ENCODE results near the gene TLR5.

TLR5 gene

DNA sequence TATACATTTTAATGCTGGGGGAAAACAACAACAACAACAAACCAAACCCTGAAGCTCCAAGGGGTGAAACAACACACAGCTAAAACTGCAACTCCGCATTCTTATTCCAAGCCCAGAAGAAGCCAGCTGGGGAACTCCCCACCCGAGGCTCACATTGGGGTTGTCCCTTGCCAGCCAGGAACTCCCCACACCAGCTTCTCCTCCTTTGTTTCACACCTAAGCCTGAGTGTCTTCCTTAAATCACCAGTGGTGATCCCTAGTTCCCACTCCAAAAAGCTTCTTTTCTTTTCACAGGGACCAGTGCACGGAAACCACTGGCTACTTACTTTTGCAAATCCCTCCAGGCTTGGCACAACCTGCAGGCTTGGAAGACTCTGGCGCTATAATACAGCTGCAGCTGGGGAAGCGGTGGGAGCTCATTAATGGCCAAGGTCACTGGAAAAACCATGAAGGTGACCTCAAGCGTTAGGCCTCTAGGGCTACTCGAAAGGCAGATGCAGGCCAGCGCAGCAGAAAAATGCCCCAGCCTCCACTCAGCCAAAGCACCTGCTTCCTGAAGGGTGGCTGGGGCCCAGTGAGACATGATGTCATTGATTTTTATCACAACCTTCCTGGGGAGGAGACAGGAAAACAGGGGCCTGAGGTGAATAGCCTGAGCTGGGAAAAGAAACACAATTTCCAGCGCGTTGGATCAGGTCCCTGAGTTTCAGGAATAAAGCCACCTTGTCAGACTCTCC is 40.1 kb downstream of the TLR5 start:
- no peak for TF ChIP-seq ZFP3 (CRISPR knock-in tag; IDR thresholded peaks at IDR 0.05)
- no peak for TF ChIP-seq ZNF8 (CRISPR knock-in tag; IDR thresholded peaks at IDR 0.05)
- no peak for TF ChIP-seq TOX (CRISPR knock-in tag; IDR thresholded peaks at IDR 0.05; ENCODE audit: borderline replicate concordance)
- ATAC-seq: no peak

DNA sequence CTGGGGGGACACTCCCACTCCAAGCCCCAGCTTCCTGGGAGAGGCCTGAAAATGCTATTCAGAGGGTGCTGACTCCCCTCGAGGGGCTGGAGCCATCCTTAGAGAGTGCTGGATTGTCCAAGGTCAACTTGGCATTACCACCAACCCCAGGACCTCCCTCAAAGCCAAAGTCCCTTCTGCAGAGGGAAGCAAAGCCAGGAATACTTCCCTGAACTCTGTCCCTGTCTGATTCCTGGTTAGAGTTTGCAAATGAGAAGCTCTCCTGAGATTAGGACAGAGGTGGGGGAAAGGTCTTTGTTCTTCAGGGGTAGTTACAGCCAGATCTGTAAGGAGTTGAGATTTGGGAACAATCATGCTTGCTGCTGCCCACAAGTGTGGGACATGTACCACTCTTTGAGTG is 45.3 kb downstream of the TLR5 start:
- TF ChIP-seq ZNF8 (CRISPR knock-in tag; IDR thresholded peaks at IDR 0.05): no peak
- TF ChIP-seq TCF4 (CRISPR knock-in tag; IDR thresholded peaks at IDR 0.05; ENCODE audit: borderline replicate concordance): no peak
- TF ChIP-seq, protein P1, sequence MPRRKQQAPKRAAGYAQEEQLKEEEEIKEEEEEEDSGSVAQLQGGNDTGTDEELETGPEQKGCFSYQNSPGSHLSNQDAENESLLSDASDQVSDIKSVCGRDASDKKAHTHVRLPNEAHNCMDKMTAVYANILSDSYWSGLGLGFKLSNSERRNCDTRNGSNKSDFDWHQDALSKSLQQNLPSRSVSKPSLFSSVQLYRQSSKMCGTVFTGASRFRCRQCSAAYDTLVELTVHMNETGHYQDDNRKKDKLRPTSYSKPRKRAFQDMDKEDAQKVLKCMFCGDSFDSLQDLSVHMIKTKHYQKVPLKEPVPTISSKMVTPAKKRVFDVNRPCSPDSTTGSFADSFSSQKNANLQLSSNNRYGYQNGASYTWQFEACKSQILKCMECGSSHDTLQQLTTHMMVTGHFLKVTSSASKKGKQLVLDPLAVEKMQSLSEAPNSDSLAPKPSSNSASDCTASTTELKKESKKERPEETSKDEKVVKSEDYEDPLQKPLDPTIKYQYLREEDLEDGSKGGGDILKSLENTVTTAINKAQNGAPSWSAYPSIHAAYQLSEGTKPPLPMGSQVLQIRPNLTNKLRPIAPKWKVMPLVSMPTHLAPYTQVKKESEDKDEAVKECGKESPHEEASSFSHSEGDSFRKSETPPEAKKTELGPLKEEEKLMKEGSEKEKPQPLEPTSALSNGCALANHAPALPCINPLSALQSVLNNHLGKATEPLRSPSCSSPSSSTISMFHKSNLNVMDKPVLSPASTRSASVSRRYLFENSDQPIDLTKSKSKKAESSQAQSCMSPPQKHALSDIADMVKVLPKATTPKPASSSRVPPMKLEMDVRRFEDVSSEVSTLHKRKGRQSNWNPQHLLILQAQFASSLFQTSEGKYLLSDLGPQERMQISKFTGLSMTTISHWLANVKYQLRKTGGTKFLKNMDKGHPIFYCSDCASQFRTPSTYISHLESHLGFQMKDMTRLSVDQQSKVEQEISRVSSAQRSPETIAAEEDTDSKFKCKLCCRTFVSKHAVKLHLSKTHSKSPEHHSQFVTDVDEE (CRISPR knock-in tag; IDR thresholded peaks at IDR 0.05): no peak
- TF ChIP-seq ZC3H10 (CRISPR knock-in tag; IDR thresholded peaks at IDR 0.05): no peak
- no peak for TF ChIP-seq OSR1 (CRISPR knock-in tag; IDR thresholded peaks at IDR 0.05)
- TF ChIP-seq ZNF70 (CRISPR knock-in tag; IDR thresholded peaks at IDR 0.05): no peak
- no peak for TF ChIP-seq ISL1 (CRISPR knock-in tag; IDR thresholded peaks at IDR 0.05)
- TF ChIP-seq ZNF565 (CRISPR knock-in tag; conservative IDR thresholded peaks at IDR 0.05; ENCODE audit: low read depth): no peak
- TF ChIP-seq, protein P2, sequence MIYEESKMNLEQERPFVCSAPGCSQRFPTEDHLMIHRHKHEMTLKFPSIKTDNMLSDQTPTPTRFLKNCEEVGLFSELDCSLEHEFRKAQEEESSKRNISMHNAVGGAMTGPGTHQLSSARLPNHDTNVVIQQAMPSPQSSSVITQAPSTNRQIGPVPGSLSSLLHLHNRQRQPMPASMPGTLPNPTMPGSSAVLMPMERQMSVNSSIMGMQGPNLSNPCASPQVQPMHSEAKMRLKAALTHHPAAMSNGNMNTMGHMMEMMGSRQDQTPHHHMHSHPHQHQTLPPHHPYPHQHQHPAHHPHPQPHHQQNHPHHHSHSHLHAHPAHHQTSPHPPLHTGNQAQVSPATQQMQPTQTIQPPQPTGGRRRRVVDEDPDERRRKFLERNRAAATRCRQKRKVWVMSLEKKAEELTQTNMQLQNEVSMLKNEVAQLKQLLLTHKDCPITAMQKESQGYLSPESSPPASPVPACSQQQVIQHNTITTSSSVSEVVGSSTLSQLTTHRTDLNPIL (CRISPR knock-in tag; IDR thresholded peaks at IDR 0.05; ENCODE audit: low read depth): no peak
- no peak for TF ChIP-seq ESRRG (CRISPR knock-in tag; IDR thresholded peaks at IDR 0.05)
- no peak for TF ChIP-seq BACH2 (CRISPR knock-in tag; IDR thresholded peaks at IDR 0.05; ENCODE audit: borderline replicate concordance)
- no peak for TF ChIP-seq TOX (CRISPR knock-in tag; IDR thresholded peaks at IDR 0.05; ENCODE audit: borderline replicate concordance)
- no peak for TF ChIP-seq PPARA (CRISPR knock-in tag; IDR thresholded peaks at IDR 0.05; ENCODE audit: borderline replicate concordance)
- TF ChIP-seq, protein P3, sequence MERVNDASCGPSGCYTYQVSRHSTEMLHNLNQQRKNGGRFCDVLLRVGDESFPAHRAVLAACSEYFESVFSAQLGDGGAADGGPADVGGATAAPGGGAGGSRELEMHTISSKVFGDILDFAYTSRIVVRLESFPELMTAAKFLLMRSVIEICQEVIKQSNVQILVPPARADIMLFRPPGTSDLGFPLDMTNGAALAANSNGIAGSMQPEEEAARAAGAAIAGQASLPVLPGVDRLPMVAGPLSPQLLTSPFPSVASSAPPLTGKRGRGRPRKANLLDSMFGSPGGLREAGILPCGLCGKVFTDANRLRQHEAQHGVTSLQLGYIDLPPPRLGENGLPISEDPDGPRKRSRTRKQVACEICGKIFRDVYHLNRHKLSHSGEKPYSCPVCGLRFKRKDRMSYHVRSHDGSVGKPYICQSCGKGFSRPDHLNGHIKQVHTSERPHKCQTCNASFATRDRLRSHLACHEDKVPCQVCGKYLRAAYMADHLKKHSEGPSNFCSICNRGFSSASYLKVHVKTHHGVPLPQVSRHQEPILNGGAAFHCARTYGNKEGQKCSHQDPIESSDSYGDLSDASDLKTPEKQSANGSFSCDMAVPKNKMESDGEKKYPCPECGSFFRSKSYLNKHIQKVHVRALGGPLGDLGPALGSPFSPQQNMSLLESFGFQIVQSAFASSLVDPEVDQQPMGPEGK (CRISPR knock-in tag; IDR thresholded peaks at IDR 0.05; ENCODE audit: borderline replicate concordance): no peak
- TF ChIP-seq ZFP3 (CRISPR knock-in tag; IDR thresholded peaks at IDR 0.05): no peak
- TF ChIP-seq RARB (CRISPR knock-in tag; IDR thresholded peaks at IDR 0.05): no peak
- TF ChIP-seq SNAI2 (CRISPR knock-in tag; IDR thresholded peaks at IDR 0.05): no peak
- no peak for TF ChIP-seq GLIS3 (CRISPR knock-in tag; IDR thresholded peaks at IDR 0.05)
- TF ChIP-seq, protein P4, sequence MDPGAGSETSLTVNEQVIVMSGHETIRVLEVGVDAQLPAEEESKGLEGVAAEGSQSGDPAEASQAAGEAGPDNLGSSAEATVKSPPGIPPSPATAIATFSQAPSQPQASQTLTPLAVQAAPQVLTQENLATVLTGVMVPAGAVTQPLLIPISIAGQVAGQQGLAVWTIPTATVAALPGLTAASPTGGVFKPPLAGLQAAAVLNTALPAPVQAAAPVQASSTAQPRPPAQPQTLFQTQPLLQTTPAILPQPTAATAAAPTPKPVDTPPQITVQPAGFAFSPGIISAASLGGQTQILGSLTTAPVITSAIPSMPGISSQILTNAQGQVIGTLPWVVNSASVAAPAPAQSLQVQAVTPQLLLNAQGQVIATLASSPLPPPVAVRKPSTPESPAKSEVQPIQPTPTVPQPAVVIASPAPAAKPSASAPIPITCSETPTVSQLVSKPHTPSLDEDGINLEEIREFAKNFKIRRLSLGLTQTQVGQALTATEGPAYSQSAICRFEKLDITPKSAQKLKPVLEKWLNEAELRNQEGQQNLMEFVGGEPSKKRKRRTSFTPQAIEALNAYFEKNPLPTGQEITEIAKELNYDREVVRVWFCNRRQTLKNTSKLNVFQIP (CRISPR knock-in tag; IDR thresholded peaks at IDR 0.05; ENCODE audit: borderline replicate concordance, low read depth): no peak
- ATAC-seq: no peak

DNA sequence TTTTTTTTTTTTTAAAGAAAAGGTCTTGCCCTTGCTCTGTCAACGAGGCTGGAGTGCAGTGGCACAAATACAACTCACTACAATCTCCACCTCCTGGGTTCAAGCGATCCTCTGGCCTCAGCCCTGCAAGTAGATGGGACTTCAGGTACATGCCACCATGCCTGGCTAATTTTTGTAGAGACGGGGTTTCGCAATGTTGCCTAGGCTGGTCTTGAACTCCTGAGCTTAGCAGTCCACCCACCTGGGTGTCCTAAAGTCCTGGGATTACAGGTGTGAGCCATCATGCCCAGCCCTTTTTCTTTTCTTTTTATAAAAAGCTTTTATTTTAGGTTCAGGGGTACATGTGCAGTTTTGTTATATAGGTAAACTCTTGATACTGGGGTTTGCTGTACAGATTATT is 47.2 kb downstream of the TLR5 start:
- no peak for ATAC-seq
- TF ChIP-seq, protein P5, sequence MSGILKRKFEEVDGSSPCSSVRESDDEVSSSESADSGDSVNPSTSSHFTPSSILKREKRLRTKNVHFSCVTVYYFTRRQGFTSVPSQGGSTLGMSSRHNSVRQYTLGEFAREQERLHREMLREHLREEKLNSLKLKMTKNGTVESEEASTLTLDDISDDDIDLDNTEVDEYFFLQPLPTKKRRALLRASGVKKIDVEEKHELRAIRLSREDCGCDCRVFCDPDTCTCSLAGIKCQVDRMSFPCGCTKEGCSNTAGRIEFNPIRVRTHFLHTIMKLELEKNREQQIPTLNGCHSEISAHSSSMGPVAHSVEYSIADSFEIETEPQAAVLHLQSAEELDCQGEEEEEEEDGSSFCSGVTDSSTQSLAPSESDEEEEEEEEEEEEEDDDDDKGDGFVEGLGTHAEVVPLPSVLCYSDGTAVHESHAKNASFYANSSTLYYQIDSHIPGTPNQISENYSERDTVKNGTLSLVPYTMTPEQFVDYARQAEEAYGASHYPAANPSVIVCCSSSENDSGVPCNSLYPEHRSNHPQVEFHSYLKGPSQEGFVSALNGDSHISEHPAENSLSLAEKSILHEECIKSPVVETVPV (CRISPR knock-in tag; IDR thresholded peaks at IDR 0.05): no peak
- no peak for TF ChIP-seq ARNTL (CRISPR knock-in tag; IDR thresholded peaks at IDR 0.05; ENCODE audit: borderline replicate concordance, low read depth)
- TF ChIP-seq BACH2 (CRISPR knock-in tag; IDR thresholded peaks at IDR 0.05; ENCODE audit: borderline replicate concordance): no peak
- no peak for TF ChIP-seq ZNF565 (CRISPR knock-in tag; conservative IDR thresholded peaks at IDR 0.05; ENCODE audit: low read depth)
- TF ChIP-seq CSDC2 (CRISPR knock-in tag; IDR thresholded peaks at IDR 0.05): no peak
- TF ChIP-seq ESRRG (CRISPR knock-in tag; IDR thresholded peaks at IDR 0.05): no peak
- no peak for TF ChIP-seq ZNF70 (CRISPR knock-in tag; IDR thresholded peaks at IDR 0.05)
- TF ChIP-seq OSR1 (CRISPR knock-in tag; IDR thresholded peaks at IDR 0.05): no peak
